OCI-LY1 (cell line): Measurements from ENCODE around the gene RTKN2.

ENCODE experiments used
- H2AFZ ChIP-seq: fragments of 200-600 bp; sonication (generic), shearing (Covaris generic); 2 replicates; pipeline ENCODE4 v1.6.0; 2014; ENCODE audit warnings: antibody characterized with exemption, mild to moderate bottlenecking, low read length
- H3F3A ChIP-seq: fragments of 200-600 bp; sonication (generic), shearing (Covaris generic); 2 replicates; pipeline ENCODE4 v1.6.0; 2014; ENCODE audit warnings: mild to moderate bottlenecking, antibody characterized with exemption, low read length, moderate library complexity; ENCODE audit not compliant: insufficient read depth
- H3K27ac ChIP-seq: fragments of 200-600 bp; sonication (generic); 2 replicates; pipeline ENCODE4 v1.5.1; 2014; ENCODE audit warnings: low read length, mixed run types, mild to moderate bottlenecking, low read depth; ENCODE audit not compliant: poor library complexity, severe bottlenecking
- H3K27me3 ChIP-seq: fragments of 200-600 bp; sonication (generic); 2 replicates; pipeline ENCODE4 v1.6.0; 2014; ENCODE audit warnings: antibody characterized with exemption, mild to moderate bottlenecking, low read length, moderate library complexity; ENCODE audit not compliant: insufficient read depth
- H3K36me3 ChIP-seq: fragments of 200-600 bp; sonication (generic); 2 replicates; pipeline ENCODE4 v1.6.1; 2014; ENCODE audit warnings: mild to moderate bottlenecking, antibody characterized with exemption, low read length, moderate library complexity, mixed read lengths; ENCODE audit not compliant: insufficient read depth
- H3K4me1 ChIP-seq: fragments of 200-600 bp; sonication (generic); 2 replicates; pipeline ENCODE4 v1.5.1; 2014; ENCODE audit warnings: mild to moderate bottlenecking, low read length, moderate library complexity; ENCODE audit not compliant: insufficient read depth, severe bottlenecking
- H3K4me2 ChIP-seq: fragments of 200-600 bp; sonication (generic), shearing (Covaris generic); 2 replicates; pipeline ENCODE4 v1.6.1; 2014; ENCODE audit warnings: low read length
- H3K4me3 ChIP-seq: fragments of 200-600 bp; sonication (generic); 2 replicates; pipeline ENCODE4 v1.5.1; 2014; ENCODE audit warnings: low read length, low read depth, mild to moderate bottlenecking, mixed read lengths; ENCODE audit not compliant: poor library complexity, severe bottlenecking
- H3K79me2 ChIP-seq: fragments of 200-600 bp; shearing (Covaris generic); 2 replicates; pipeline ENCODE4 v1.6.1; 2016; ENCODE audit warnings: mixed run types, low read length, mixed read lengths; ENCODE audit not compliant: insufficient read depth
- H3K9ac ChIP-seq: fragments of 200-600 bp; sonication (generic), shearing (Covaris generic); 2 replicates; pipeline ENCODE4 v1.6.1; 2014; ENCODE audit warnings: mild to moderate bottlenecking, low read length, mixed read lengths
- H3K9me2 ChIP-seq: fragments of 200-600 bp; sonication (generic), shearing (Covaris generic); 2 replicates; pipeline ENCODE4 v1.6.1; 2014; ENCODE audit warnings: low read depth, mild to moderate bottlenecking, low read length, mixed read lengths
- H3K9me3 ChIP-seq: fragments of 200-600 bp; shearing (Covaris generic); 2 replicates; pipeline ENCODE4 v1.6.1; 2014; ENCODE audit warnings: low read length, mixed read lengths
- H4K20me1 ChIP-seq: fragments of 200-600 bp; sonication (generic), shearing (Covaris generic); 2 replicates; pipeline ENCODE4 v1.6.0; 2016; ENCODE audit warnings: mild to moderate bottlenecking, low read length; ENCODE audit not compliant: insufficient read depth
- CTCF ChIP-seq: fragments of 200-600 bp; sonication (generic), shearing (Covaris generic); IDR thresholded peaks from 2 replicates; pipeline ENCODE4 v1.5.1; 2017; ENCODE audit warnings: mild to moderate bottlenecking, antibody characterized with exemption, low read length, moderate library complexity, mixed read lengths
- EZH2 ChIP-seq: fragments of 200-600 bp; sonication (generic), shearing (Covaris generic); IDR thresholded peaks from 2 replicates; pipeline ENCODE4 v1.8.0; 2017; ENCODE audit warnings: borderline replicate concordance, mixed run types, mild to moderate bottlenecking, antibody characterized with exemption, low read length, moderate library complexity, mixed read lengths

Gene RTKN2

GRCh38 chr10:62183857-62184795 is 84.5 kb downstream of the RTKN2 start:
- Histone ChIP-seq H3K36me3 (no peaks in the 10 kb centered on the region), H3F3A (no peaks in the 10 kb centered on the region), H3K4me3 (no peak overlapping the region), H3K79me2 (no peaks in the 10 kb centered on the region), H3K9me2 (no peaks in the 10 kb centered on the region), H3K27me3 (no peaks in the 10 kb centered on the region), H3K9ac (no peak overlapping the region), H3K9me3 (no peaks in the 10 kb centered on the region), H3K4me1 (peaks cover 18% of the 10 kb centered on the region), H2AFZ (no peak overlapping the region), H4K20me1 (no peaks in the 10 kb centered on the region), H3K27ac (no peak overlapping the region), H3K4me2 (no peak overlapping the region)
- no peak for TF ChIP-seq EZH2
- no peak for TF ChIP-seq CTCF

- no peaks in the 10 kb centered on the region for H3K79me2 ChIP-seq
Observed at GRCh38 chr10:62183442-62183841, 85.2 kb downstream of the RTKN2 start.

GRCh38 chr10:62182595-62182994 is 86.0 kb downstream of the RTKN2 start:
- H3K9me2 ChIP-seq: no peaks in the 10 kb centered on the region
- no peaks in the 10 kb centered on the region for H3K27me3 ChIP-seq
- no peak overlapping the region for H3K9ac ChIP-seq
- H3K4me1 ChIP-seq: peaks cover 18% of the 10 kb centered on the region
- H2AFZ ChIP-seq: no peak overlapping the region
- H4K20me1 ChIP-seq: no peaks in the 10 kb centered on the region
- H3K9me3 ChIP-seq: no peaks in the 10 kb centered on the region
- no peak overlapping the region for H3K4me3 ChIP-seq
- H3F3A ChIP-seq: no peaks in the 10 kb centered on the region
- H3K36me3 ChIP-seq: no peaks in the 10 kb centered on the region
- no peak for TF ChIP-seq EZH2
- no peak for TF ChIP-seq CTCF
- H3K79me2 ChIP-seq: no peaks in the 10 kb centered on the region
- H3K27ac ChIP-seq: no peak overlapping the region
- H3K4me2 ChIP-seq: no peak overlapping the region

More at GRCh38 chr10:62183442-62183841, 85.2 kb downstream of the RTKN2 start:
- no peak for TF ChIP-seq CTCF
- TF ChIP-seq EZH2: no peak
- Histone ChIP-seq H3K36me3 (no peaks in the 10 kb centered on the region), H3K4me1 (peaks cover 18% of the 10 kb centered on the region), H2AFZ (no peak overlapping the region), H3K27ac (no peak overlapping the region), H3K9me3 (no peaks in the 10 kb centered on the region), H3K9me2 (no peaks in the 10 kb centered on the region), H3K4me3 (no peak overlapping the region), H4K20me1 (no peaks in the 10 kb centered on the region), H3K9ac (no peak overlapping the region), H3K4me2 (no peak overlapping the region), H3F3A (no peaks in the 10 kb centered on the region), H3K27me3 (no peaks in the 10 kb centered on the region)
